Fibroblast of peridontal ligament (primary cell): Measurements from ENCODE around the gene HOMER3.
"Not testable (repeated sequence)": the region's sequence is repeated elsewhere in the genome, so short reads cannot be mapped to it uniquely, and the experiment has no call there.

Experiments
- DNase-seq: peaks from one replicate; pipeline ENCODE4 v3.0.0-alpha.2; 2010; ENCODE audit errors: extremely low read depth

The HOMER3 gene

DNA sequence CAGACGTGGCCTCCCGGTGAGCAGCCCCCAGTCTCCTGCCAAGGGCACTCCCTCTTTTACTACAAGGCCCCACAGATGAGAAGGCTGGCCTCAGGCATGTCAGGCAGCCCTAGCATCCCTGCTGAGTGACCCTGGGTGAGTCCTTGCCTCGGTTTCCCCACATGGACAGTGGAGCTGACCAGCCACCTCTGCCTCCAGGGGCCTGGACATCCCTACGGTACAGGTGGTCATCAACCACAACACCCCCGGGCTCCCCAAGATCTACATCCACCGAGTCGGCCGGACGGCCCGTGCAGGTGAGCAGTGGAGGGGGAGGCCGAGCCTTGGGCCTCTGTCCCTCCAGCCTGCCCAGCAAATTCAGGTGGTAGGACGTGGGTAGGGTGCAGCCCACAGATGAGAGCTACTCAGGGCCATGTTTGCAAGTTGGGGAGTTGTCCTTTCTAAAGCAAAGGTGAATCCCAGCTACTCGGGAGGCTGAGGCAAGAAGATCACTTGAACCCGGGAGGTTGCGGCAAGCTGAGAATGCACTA, 16.3 kb downstream of the HOMER3 start:
- DNase-seq: no peak

DNA sequence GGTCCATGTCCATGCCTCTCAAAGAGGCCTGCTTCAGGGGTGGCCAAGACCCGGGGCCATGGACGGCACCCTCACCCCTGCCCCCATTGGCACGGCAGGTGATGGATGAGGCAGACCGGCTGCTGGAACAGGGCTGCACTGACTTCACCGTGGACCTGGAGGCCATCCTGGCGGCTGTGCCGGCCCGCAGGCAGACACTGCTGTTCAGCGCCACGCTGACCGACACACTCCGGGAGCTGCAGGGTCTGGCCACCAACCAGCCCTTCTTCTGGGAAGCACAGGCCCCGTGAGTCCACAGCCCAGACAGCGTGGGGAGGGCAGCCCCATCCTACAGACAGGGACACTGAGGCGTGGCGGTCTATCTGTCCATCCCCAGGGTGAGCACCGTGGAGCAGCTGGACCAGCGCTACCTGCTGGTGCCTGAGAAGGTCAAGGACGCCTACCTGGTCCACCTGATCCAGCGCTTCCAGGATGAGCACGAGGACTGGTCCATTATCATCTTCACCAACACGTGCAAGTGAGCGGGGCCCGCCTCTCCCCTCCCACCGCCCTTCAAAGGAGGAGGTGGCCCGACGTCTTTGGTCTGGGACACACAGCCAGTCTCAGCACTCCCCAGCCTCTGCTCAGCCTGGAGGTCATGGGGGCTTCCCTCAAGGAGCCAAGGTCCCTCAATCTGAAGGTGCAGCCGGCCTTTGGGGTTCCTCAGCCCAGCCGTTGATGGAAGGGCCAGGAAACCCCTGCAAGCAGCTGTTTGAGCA, 18.6 kb downstream of the HOMER3 start:
- DNase-seq: no peak

DNA sequence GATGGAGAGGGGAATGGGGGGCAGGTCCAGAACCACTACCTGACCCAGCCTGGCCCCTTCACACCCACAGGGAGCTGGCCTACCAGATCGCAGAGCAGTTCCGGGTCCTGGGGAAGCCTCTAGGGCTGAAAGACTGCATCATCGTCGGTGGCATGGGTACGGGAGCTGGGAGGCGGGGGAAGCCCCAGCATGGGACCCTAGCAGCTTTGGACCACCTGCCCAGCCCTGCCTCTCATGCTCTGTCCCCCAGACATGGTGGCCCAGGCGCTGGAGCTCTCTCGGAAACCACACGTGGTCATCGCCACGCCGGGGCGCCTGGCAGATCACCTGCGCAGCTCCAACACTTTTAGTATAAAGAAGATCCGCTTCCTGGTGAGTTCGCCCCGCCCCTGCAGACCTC, 19.4 kb downstream of the HOMER3 start:
- DNase-seq: no peak

DNA sequence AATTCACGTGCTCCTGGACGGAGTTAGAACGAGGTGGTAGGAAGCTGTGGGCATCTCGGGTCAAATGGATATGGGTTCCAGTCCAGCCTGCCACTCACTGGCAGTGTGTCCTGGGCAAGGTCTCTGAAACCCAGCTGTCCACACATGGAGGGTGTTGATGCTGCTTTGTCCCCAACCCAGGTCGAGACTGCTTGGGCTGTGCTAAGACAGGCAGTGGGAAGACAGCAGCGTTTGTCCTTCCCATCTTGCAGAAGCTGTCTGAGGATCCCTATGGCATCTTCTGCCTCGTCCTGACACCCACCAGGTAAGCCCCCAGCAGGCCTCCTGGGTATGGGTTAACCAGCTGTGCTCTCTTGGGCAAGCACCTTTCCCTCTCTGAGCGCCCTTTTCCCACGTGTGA, 20.6 kb downstream of the HOMER3 start:
- DNase-seq: no peak

DNA sequence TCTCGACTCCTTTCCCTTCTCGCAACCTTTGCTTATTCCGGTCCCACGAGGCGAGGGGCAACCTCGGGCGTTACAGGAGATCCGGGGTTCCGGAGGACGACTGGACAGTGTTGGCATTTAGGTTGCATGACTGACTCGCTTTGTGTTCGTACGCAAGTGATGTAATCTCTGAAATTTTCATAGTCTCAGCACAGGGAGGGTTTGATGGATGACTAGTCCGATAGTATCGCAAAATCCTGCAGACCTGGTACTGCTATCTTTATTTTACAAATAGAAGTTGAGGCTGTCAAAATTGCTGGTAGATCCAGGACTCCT, 21.2 kb downstream of the HOMER3 start:
- DNase-seq: peak; percentile 20

DNA sequence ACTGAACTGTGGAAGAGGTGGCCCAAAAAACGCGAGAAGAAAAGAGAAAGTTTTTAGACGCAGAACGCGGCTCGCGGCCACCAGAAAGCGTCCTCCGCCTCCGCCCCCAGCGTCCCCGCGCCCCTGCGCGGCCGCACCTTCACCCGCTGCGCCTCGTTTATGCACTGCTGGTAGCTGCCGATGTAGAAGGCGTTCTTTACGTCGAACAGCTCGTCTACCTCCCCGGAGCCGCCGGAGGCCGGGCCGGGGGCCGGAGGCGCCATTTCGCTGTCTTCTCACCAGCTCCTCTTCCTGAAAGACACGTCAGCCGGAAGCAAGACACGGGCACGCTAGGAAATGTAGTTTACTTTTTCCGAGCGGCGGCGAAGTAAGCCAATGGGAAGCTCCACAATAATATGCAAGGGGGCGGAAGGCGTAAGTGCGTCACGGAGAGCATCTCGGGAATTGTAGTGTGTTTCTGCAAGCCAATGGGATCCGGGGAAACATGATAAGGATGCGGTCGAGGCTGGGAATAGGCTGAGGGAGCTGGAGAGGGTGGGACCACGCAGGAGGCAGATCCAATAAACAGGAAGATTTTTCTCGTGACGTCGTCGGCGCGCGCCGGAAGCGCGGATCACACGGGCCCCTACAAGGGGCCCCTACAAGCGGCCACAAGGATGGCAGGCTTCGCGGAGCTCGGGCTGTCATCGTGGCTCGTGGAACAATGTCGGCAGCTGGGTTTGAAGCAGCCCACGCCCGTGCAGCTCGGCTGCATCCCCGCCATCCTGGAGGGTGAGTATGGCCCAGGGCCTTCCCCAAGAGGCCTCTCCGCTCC, 21.7 kb downstream of the HOMER3 start, which contains the start of the genes COPE and DDX49:
TSS of gene COPE (minus strand) at position 302 of the 814 bp plus-strand sequence. CDS start at position 263, 39 bp downstream.
TSS of gene DDX49 (plus strand) at position 630 of the 814 bp plus-strand sequence. CDS start at position 657, 27 bp downstream.
- peak; percentile 100 for DNase-seq

DNA sequence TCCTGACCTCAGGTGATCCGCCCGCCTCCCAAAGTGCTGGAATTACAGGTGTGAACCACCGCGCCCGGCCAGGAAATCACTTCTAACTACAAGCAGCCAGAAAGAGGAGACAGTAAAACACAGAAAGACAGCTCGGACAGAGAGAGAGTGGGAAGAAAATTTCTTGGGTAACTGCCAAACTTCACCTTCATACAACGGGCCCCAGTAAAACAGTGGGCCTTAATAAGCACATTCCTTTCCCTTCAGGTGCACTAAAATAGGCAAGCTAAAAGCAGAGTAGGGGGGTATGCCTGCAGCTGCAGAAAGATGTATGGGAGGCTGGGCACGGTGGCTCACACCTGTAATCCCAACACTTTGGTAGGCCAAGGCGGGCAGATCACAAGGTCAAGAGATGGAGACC, 23.4 kb downstream of the HOMER3 start:
- not testable (repeated sequence) for DNase-seq

DNA sequence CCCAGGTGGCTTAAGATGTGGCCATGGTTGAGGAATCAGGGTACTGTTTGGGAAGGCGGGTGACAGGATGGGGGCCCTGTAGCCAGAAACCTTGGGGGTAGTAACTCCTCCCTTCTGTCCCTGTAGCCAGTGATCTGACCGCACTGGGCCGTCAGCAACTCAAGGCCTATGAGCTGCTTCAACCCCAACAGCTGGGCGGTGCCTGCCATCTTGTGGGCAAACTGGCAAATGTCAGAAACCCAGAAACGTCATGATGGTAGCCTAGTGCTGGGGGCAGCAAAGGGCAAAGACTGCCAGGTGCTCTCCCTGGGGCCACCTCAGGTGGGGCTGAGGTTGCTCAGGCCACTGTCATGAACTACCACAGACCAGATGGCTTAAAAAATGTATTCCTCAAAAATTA, 25.4 kb downstream of the HOMER3 start:
- DNase-seq: peak; percentile 40

DNA sequence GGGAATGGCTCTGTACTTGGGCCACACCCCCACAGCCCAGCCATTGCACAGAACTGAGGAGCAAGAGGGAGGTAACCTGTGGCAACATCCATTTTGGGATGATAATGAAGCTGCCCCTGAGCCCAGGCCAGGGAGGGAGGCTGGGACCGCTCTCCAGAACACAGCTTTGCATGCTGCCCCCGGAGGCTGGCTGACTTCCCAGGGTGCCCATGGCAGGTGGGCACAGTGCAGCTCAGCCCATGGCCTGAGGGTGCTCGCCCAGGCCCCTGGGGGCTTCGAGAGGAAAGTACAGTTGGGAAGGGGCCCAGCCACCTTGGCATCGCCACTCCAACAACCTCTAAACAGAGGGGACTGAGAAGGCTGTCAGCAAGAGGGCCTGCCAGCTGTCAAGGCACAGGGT, 27.6 kb downstream of the HOMER3 start:
- no peak for DNase-seq

DNA sequence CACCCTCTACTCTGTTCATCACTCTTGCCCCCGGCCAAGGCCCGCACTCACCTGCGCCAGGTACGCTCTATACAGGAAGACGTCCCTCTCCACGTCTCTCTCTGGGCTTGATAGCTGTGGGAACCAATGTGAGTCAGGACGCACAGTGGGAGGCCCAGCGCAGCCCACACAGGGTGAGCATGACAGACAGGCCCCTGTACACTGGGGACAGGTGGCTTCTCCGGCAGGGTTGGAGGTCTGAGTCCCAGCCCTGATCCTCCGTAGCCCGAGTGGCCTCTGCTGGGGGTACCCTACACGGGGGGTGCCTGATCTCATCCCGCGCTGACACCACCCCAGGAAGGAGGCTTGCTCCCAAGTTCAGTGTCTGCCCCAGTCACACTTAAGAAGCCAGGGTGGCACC, 28.1 kb downstream of the HOMER3 start:
- DNase-seq: no peak

DNA sequence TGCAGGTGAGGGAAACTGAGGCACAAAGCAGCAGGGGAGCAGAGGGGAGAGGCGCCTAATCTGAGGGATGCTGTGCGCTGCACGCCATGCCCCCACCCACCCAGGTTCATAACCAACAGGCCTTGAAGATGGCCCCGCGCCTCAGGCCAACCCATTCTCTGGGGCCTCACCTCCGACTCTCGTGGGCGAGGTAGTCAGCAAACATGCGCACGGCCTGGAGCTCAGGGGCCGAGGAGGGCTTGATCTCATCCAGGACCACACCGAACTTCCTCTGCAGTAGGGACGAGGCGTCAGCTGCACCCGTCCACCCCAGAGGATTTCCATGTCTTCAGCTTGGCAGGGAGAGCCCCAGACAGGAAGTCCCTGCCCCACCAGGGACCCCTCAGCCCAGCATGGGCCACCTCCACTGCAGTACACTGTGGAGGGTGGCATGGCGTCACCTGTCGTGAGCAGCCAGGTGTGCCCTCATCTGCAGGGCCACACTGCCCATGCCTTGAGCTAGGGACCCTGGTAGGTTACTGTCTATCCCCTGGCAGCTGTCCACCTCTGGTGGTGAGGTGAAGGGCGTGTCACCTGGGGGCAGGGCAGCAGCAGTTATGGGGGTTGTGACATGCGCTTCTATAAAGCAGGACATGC, 30.1 kb downstream of the HOMER3 start:
- DNase-seq: no peak

DNA sequence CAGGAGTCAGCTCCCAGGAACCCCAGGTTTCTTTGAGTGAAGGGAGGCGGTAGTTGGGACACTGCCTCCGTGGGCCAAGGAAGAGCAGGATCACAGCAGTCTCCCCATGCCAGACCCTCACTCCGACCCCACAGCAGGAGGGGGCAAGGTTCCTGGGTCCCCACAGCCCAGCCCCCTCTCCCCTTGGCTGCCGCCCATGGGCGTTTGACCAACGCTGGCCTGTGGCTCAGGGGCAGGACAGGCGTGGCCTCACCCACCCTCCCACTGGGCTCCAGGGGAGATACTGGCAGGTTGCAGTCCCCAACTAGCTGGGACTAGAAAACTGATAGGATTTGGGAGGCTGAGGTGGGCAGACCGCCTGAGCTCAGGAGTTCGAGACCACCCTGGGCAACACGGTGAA, 31.0 kb downstream of the HOMER3 start:
- no peak for DNase-seq

DNA sequence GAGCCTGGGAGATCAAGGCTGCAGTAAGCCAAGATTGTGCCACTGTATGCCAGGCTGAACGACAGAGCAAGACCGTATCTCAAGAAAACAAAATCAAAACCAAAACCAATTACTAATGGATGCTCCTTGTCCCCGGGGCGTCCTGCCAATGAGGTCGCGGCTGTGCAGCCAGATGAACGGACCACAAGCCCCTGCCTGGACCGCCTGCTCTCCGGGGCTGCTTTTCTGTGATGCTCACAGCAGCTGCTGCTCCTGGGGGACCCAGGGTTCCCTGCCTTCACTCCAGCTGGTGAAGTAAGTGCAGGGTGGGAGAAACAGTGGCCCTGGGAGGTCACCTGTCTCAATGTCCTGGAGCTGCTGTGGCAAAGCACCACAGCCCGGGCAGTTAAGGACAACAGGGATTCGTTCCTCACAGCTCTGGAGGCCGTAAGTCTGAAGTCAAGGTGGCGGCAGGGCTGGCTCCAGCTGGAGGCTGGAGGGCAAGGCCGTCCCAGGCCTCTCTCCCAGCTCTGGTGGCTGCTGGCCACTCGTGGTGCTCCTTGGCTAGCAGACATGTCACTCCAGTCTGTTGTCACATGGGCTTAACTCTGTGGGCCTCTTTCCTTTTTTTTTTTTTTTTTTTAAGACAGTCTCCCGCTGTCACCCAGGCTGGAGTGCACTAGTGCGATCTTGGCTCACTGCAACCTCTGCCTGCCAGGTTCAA, 31.9 kb downstream of the HOMER3 start:
- no peak for DNase-seq

DNA sequence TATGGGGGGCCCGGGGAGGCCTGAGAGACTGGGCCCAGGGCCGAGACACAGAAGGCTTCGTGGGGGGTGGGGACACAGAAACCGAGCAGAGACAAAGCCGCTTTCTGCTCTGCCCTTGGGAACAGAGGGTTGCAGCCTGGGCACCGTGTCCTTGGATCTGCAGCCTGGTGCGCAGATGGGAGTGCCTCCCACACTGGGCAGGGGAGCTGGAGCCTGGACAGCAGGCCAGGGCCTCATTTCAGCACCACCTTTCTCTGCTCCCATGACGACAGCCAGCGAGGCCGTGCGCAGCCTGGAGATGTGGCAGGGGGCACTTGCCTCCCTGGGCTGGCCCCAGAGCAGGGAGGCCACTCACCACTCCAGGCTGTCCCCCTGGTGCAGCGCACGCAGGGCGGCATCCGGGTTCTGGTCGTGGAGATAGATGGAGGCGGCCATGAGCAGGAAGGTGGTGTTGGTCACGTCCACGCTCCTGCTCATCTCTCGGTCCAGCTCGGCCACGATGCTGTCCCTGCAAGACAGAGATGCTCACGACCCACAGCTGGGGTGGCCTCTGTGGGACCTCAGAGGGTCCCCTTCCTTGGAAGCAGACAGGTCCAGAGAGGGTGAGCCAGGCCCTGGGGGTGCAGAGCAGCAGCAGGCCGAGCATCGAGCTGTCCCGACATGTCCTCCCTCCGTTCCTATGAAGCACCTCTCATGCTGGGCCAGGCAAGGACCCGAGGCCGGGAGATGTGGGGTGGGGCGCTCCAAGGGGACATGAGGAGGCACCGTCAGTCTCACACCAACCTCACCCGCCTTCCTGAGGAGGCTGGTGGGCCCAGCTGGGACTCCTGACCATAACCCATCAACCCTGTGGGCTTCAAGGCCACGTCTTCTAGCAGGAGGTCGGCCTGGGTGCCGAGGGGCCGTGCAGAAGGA, 34.2 kb downstream of the HOMER3 start:
- DNase-seq: no peak

DNA sequence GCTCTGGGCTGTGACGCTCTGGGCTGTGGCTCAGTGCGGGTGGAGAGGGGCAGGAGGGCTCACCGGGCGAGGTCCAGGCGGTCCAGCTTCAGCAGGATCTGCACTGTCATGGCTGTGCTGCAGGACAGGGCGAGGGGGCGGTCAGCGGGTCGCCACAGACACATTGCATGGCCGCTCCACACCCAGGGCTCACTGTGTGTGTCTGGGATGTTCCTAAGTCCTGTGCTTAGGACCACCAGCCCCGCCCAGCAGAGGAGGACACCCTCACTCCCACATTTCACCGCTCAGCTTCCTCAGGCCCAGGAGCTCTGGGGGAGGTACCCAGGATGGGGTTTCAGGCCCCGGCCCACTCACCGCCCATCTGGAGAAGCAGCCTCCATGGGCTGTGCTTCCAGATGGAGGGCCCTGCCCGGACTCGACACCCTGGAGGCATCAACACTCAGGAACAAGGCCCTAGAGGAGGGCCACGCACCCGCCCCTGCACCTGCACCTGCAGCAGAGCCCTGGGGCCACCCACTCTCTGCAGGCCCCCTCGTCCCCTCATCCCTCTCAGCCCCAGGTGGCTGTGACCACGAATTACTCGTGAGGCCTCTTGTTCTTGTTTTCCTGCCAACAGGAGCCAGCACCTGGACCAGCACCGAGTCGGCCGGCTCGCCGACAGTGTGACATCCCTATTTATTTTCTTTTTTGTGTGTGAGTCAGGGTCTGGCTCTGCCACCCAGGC, 35.3 kb downstream of the HOMER3 start:
- DNase-seq: no peak

DNA sequence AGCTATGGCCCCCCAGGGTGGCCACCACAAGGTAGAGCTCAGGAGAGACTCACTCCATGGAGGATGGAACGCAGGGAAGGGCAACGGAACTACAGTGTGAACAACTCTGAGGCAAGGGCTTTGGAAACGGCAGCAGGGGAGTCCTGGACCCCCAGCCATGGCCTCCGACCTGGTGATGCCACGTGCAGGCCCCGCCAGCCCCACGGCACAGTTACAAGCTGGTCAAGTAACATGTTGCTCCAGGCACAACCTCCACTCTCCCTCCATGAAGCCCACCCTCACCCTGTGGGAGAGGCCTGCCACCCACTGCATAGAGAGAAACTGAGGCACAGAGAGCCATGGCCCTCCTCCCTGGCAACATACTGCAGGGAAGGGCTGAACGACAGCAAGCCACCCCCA, 36.0 kb downstream of the HOMER3 start:
- DNase-seq: no peak

DNA sequence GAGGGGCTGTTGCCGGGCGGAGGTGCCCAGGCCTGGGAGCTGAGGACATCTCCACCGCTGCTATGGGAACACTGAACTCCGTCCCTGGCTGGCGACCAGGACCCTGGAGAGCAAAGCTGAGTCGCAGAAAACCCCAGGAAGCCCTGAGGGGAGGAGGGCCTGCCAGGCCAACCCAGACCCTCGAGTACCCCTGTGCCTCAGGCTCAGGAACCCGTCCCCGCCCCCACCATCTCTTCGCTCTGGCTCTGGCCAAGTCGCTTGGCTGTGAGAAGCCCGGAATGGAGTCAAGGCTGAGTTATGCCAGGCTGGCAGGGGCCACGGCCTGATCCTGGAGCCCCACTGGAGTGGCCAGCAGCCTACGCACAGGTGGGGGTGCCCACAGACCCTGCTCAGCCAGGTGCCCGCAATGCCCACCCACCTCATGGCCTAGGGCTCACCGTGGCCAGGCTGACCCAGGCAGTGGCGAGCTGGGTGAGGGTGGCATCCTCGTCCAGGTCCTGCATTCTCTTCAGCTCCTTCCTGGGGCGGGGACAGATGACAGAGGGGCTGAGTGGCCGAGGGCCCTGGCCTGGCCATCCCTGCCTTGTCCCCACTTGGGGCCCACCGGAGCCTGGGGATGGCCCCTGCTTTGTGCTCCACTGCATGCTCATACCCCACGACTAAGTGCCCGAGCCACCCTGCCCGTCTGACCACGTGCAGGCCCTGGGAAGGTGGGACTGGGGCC, 36.5 kb downstream of the HOMER3 start:
- no peak for DNase-seq

DNA sequence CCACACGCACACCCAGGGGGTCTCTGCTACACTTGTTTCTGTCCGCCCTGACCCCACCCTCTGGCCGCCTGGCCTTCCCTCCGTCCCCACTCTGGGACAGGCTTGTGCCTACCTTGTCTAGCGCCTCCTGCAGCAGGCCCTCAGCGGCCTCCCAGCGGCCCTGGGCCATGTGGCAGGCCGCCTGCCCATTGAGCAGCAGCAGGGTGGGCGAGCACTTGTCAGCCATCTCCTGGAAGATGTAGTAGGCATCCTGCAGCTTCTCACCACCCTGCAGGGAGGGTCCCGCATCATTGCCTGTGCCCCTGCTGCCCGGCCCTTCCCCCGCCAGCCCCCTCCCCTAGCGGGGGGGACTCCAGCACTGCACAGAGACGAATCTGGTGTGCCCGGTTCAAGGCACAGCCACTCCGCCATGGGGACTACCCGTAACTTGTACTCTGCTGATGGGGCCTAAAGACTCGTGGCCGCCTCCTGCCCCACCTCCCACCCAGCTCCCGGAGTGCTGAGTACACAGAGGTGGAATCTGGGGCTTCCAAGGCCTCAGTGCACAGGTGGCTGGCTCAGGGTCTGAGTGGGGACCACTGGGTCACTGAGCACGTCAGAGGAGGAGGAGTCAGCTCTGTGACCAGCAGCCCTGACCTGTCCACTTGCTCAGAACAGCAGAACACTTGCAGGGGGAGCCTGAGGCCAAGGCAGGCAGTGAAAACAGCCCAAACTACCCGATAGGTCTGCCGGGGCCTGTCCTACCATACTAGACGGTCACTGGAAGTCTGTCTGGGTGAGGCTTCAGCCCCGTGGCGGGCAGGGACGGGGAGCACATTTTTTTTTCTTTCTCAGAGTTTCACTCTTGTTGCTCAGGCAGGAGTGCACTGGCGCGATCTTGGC, 37.6 kb downstream of the HOMER3 start:
- no peak for DNase-seq
